GM12878 (cell line): ENCODE results near the gene TMEM179B.

ENCODE experiments used
- LARP7 ChIP-seq: fragments of 450-650 bp; IDR thresholded peaks from 2 replicates; pipeline ENCODE4 v1.6.1; 2017; ENCODE audit warnings: mild to moderate bottlenecking
- TCF7 ChIP-seq: IDR thresholded peaks from 2 replicates; pipeline ENCODE4 v1.6.1; 2014; ENCODE audit warnings: antibody characterized with exemption, borderline replicate concordance
- YY1 ChIP-seq: IDR thresholded peaks from 2 replicates; pipeline ENCODE4 v1.6.1; 2011; ENCODE audit warnings: low read depth, mild to moderate bottlenecking, low read length
- TF ChIP-seq, protein P1 (sequence below), 3 experiments: IDR thresholded peaks in 2 of 3; conservative IDR thresholded peaks in 1 of 3; 2 replicates each; pipeline ENCODE4 v1.5.1; 2011; ENCODE audit warnings: low read depth in 3 of 3, low read length in 3 of 3, mild to moderate bottlenecking in 3 of 3, control low read depth in 2 of 3, moderate library complexity in 2 of 3, inconsistent platforms in 1 of 3, mixed read lengths in 1 of 3; ENCODE audit not compliant: control insufficient read depth in 2 of 3, insufficient read depth in 1 of 3; ENCODE audit errors: extremely low read depth in 1 of 3
- TF ChIP-seq, protein P2 (sequence below): fragments of 450-650 bp; conservative IDR thresholded peaks from 2 replicates; pipeline ENCODE4 v1.6.1; 2017; ENCODE audit warnings: mild to moderate bottlenecking, moderate library complexity

DNA sequence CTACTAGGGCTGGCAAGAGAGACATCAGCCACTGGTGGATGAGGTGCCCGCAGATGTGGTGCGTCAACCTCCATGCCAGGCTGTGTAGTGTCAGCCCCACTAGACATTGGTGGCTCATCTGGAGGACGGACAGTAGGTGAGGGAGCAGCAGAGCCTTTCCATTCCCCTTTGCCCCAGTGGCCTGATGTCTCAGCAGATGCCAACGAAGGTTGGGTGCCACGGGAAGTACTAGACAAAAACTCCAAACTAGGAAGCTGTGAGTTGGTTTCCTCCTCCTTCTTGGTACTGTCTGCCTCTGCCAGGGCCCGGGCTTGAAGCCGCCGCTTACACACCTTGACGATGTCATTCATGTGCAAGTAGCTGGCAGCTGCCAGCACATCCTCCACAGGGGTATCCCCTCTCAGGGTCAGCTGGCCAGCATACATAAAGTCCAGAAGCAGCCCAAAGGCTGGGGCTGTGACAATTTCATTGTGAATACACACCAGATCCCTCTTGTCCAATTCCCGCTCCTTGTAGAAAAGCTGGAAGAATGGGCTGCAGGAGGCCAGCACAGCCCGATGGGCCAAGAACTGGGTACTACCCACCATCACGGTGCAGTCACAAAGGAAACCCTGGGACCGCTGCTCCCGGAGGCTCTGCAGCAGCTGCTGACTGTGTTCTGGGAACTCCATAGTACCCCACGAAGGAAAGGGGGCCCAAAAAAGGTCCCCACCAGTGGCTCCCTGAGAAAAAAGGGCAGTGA lies 34.0 kb upstream of the TMEM179B start:
- TF ChIP-seq TCF7 (no peak), LARP7 (no peak), YY1 (no peak)
- TF ChIP-seq, protein P1, sequence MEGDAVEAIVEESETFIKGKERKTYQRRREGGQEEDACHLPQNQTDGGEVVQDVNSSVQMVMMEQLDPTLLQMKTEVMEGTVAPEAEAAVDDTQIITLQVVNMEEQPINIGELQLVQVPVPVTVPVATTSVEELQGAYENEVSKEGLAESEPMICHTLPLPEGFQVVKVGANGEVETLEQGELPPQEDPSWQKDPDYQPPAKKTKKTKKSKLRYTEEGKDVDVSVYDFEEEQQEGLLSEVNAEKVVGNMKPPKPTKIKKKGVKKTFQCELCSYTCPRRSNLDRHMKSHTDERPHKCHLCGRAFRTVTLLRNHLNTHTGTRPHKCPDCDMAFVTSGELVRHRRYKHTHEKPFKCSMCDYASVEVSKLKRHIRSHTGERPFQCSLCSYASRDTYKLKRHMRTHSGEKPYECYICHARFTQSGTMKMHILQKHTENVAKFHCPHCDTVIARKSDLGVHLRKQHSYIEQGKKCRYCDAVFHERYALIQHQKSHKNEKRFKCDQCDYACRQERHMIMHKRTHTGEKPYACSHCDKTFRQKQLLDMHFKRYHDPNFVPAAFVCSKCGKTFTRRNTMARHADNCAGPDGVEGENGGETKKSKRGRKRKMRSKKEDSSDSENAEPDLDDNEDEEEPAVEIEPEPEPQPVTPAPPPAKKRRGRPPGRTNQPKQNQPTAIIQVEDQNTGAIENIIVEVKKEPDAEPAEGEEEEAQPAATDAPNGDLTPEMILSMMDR (IDR thresholded peaks at IDR 0.05 in 2 of 3, conservative IDR thresholded peaks at IDR 0.05 in 1 of 3; ENCODE audit: control insufficient read depth in 2 of 3, extremely low read depth in 1 of 3, insufficient read depth in 1 of 3, low read depth in 3 of 3, low read length in 3 of 3) = no peak
- TF ChIP-seq, protein P2, sequence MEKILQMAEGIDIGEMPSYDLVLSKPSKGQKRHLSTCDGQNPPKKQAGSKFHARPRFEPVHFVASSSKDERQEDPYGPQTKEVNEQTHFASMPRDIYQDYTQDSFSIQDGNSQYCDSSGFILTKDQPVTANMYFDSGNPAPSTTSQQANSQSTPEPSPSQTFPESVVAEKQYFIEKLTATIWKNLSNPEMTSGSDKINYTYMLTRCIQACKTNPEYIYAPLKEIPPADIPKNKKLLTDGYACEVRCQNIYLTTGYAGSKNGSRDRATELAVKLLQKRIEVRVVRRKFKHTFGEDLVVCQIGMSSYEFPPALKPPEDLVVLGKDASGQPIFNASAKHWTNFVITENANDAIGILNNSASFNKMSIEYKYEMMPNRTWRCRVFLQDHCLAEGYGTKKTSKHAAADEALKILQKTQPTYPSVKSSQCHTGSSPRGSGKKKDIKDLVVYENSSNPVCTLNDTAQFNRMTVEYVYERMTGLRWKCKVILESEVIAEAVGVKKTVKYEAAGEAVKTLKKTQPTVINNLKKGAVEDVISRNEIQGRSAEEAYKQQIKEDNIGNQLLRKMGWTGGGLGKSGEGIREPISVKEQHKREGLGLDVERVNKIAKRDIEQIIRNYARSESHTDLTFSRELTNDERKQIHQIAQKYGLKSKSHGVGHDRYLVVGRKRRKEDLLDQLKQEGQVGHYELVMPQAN = no peak
